Trophoblast cell (in vitro differentiated cells and primary cell): ENCODE data around the gene TMEM132C.

Experiments
- DNase-seq, 2 donors: peaks; one replicate each; pipeline ENCODE4 v3.0.0-alpha.2; 2016
- H2AFZ ChIP-seq: 2 replicates; pipeline ENCODE4 v1.6.1; 2013; ENCODE audit warnings: low read length, moderate library complexity, mild to moderate bottlenecking; ENCODE audit not compliant: insufficient read depth, poor library complexity
- H2AK5ac ChIP-seq: 2 replicates; pipeline ENCODE4 v1.6.1; 2013; ENCODE audit warnings: mild to moderate bottlenecking, low read length
- H2BK120ac ChIP-seq: 2 replicates; pipeline ENCODE4 v1.6.1; 2013; ENCODE audit warnings: low read length, mild to moderate bottlenecking, moderate library complexity; ENCODE audit not compliant: insufficient read depth, poor library complexity
- H2BK12ac ChIP-seq: 2 replicates; pipeline ENCODE4 v1.6.1; 2013; ENCODE audit warnings: mild to moderate bottlenecking, low read length, moderate library complexity
- H2BK5ac ChIP-seq: 2 replicates; pipeline ENCODE4 v1.6.1; 2013; ENCODE audit warnings: low read length, low read depth, moderate library complexity, mild to moderate bottlenecking; ENCODE audit not compliant: poor library complexity
- H3K14ac ChIP-seq: 2 replicates; pipeline ENCODE4 v1.6.1; 2013; ENCODE audit warnings: mild to moderate bottlenecking, low read length
- H3K18ac ChIP-seq: 2 replicates; pipeline ENCODE4 v1.6.1; 2013; ENCODE audit warnings: mild to moderate bottlenecking, low read length
- H3K23ac ChIP-seq: 2 replicates; pipeline ENCODE4 v1.6.1; 2013; ENCODE audit warnings: low read length
- H3K27ac ChIP-seq: 2 replicates; pipeline ENCODE4 v1.5.1; 2013; ENCODE audit warnings: low read depth, mild to moderate bottlenecking, inconsistent platforms, low read length, moderate library complexity
- H3K27me3 ChIP-seq: 2 replicates; pipeline ENCODE4 v1.6.1; 2013; ENCODE audit warnings: inconsistent platforms, mild to moderate bottlenecking, low read length, moderate library complexity; ENCODE audit not compliant: insufficient read depth
- H3K36me3 ChIP-seq, 2 experiments: 1 replicate in 1 of 2; 2 replicates in 1 of 2; pipeline ENCODE4 v1.6.1; 2013; ENCODE audit warnings: low read length in 2 of 2, mild to moderate bottlenecking in 2 of 2, moderate library complexity in 1 of 2; ENCODE audit not compliant: insufficient read depth in 2 of 2, control insufficient read depth in 1 of 2
- H3K4ac ChIP-seq: 2 replicates; pipeline ENCODE4 v1.6.1; 2013; ENCODE audit warnings: low read depth, mild to moderate bottlenecking, low read length, moderate library complexity
- H3K4me1 ChIP-seq, 2 experiments: 1 replicate in 1 of 2; 2 replicates in 1 of 2; pipeline ENCODE4 v1.6.1; 2013; ENCODE audit warnings: low read length in 2 of 2, mild to moderate bottlenecking in 2 of 2, moderate library complexity in 1 of 2; ENCODE audit not compliant: insufficient read depth in 2 of 2, control insufficient read depth in 1 of 2
- H3K4me2 ChIP-seq: 2 replicates; pipeline ENCODE4 v1.6.1; 2013; ENCODE audit warnings: inconsistent platforms, mild to moderate bottlenecking, low read length, moderate library complexity
- H3K4me3 ChIP-seq: 2 replicates; pipeline ENCODE4 v1.5.1; 2013; ENCODE audit warnings: mild to moderate bottlenecking, low read depth, low read length, inconsistent platforms
- H3K79me1 ChIP-seq: one replicate; pipeline ENCODE4 v1.6.1; 2013; ENCODE audit warnings: low read length
- H3K79me2 ChIP-seq: 2 replicates; pipeline ENCODE4 v1.6.1; 2013; ENCODE audit warnings: low read length, mild to moderate bottlenecking; ENCODE audit not compliant: control insufficient read depth, insufficient read depth, poor library complexity
- H3K9ac ChIP-seq: 2 replicates; pipeline ENCODE4 v1.6.1; 2013; ENCODE audit warnings: mild to moderate bottlenecking, low read length
- H3K9me3 ChIP-seq: 2 replicates; pipeline ENCODE4 v1.6.1; 2013; ENCODE audit warnings: low read depth, mild to moderate bottlenecking, control low read depth, inconsistent platforms, low read length; ENCODE audit not compliant: insufficient read depth
- H4K12ac ChIP-seq: 2 replicates; pipeline ENCODE4 v1.6.1; 2013; ENCODE audit warnings: low read depth, mild to moderate bottlenecking, low read length, moderate library complexity
- H4K8ac ChIP-seq: 2 replicates; pipeline ENCODE4 v1.6.1; 2013; ENCODE audit warnings: low read depth, mild to moderate bottlenecking, low read length, moderate library complexity
- H4K91ac ChIP-seq: one replicate; pipeline ENCODE4 v1.6.1; 2013; ENCODE audit warnings: low read depth, mild to moderate bottlenecking, low read length, moderate library complexity
- WGBS: extraction: QIAGEN DNeasy Blood & Tissue Kit; methylation state at CpG from one replicate; pipeline ENCODE4 v1.1.7; 2013; ENCODE audit warnings: missing lambda C conversion rate; ENCODE audit not compliant: insufficient read length, insufficient coverage; ENCODE audit errors: extremely low coverage; 5-methylcytosine and 5-hydroxymethylcytosine counted together

TMEM132C gene

DNA sequence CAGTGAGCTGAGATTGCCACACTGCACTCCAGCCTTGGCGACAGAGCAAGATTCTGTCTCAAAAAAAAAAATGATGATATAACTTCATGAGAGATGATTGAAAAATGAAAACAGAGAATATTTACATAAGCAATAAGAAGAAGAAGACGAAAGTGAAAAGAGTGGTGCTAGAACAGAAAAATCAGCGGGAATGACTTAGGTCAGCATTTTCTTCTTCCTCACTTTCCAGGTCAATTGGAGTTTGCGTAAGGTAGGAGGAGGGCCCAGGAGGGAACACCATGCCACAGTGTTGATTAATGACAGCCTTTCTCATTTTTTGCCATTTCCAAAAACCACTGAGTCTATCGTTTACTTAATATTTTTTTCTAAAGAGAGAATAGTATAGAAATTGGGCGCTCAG lies 356.8 kb downstream of the TMEM132C start:
- Histone ChIP-seq H3K18ac (no peak overlapping the region), H3K4me1 (no peaks in the 10 kb centered on the region), H3K79me2 (no peaks in the 10 kb centered on the region), H3K4me2 (no peak overlapping the region), H3K4me3 (no peak overlapping the region), H3K27me3 (no peaks in the 10 kb centered on the region), H4K91ac (no peak overlapping the region), H3K14ac (no peak overlapping the region), H3K23ac (no peak overlapping the region), H3K4ac (no peak overlapping the region), H2BK120ac (no peak overlapping the region), H2BK12ac (no peak overlapping the region), H2AK5ac (no peak overlapping the region), H2BK5ac (no peak overlapping the region), H3K27ac (no peak overlapping the region), H4K8ac (no peak overlapping the region), H3K9me3 (no peaks in the 10 kb centered on the region), H3K36me3 (no peaks in the 10 kb centered on the region), H3K9ac (no peak overlapping the region), H4K12ac (no peak overlapping the region), H2AFZ (no peak overlapping the region), H3K79me1 (no peaks in the 10 kb centered on the region)
- DNase-seq, result no peak
- no CpG with 5 or more reads among the region's 6 CpGs for WGBS

DNA sequence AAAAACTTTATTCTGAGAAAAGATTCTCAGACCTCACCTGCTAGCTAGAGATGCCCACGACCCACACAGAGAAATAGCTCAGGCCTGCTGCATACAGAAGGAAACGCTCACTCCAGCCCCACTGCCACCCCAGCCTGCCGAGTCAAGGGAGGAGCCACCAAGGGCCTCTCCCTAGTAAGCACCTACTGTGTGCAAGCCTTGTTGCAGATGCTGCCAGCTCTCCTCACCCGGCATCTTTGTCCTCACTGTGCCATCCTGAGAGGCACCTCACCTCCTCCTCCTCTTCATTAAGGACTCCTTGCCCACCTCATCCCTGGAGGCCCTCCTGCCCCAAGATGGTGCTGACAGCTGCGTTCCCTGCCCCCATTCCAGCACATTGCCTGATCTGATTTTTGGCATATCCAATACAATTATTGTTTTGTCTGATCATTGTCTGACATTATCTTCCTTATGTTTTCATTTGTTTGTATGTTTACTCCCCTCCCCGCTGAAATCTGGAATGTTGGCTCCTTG lies 359.9 kb downstream of the TMEM132C start:
- no peaks in the 10 kb centered on the region for H3K9me3 ChIP-seq
- H3K36me3 ChIP-seq, result no peaks in the 10 kb centered on the region
- no peak overlapping the region for H3K23ac ChIP-seq
- no peak overlapping the region for H4K12ac ChIP-seq
- no peak for DNase-seq
- H2BK120ac ChIP-seq, result no peak overlapping the region
- no peak overlapping the region for H2BK12ac ChIP-seq
- H3K27me3 ChIP-seq, result no peaks in the 10 kb centered on the region
- no peaks in the 10 kb centered on the region for H3K79me1 ChIP-seq
- no peak overlapping the region for H3K9ac ChIP-seq
- H3K4ac ChIP-seq, result no peak overlapping the region
- no peak overlapping the region for H4K91ac ChIP-seq
- no peak overlapping the region for H2AFZ ChIP-seq
- no CpG with 5 or more reads among the region's 6 CpGs for WGBS
- no peak overlapping the region for H3K27ac ChIP-seq
- H2BK5ac ChIP-seq, result no peak overlapping the region
- H3K4me1 ChIP-seq, result no peaks in the 10 kb centered on the region
- H3K14ac ChIP-seq, result no peak overlapping the region
- H3K4me3 ChIP-seq, result no peak overlapping the region
- no peak overlapping the region for H2AK5ac ChIP-seq
- no peak overlapping the region for H4K8ac ChIP-seq
- H3K4me2 ChIP-seq, result no peak overlapping the region
- no peaks in the 10 kb centered on the region for H3K79me2 ChIP-seq
- H3K18ac ChIP-seq, result no peak overlapping the region

- Histone ChIP-seq H2BK120ac (no peak overlapping the region), H3K79me2 (no peaks in the 10 kb centered on the region), H3K9me3 (no peaks in the 10 kb centered on the region), H3K23ac (no peak overlapping the region), H2AK5ac (no peak overlapping the region), H3K27me3 (no peaks in the 10 kb centered on the region), H3K4ac (no peak overlapping the region), H3K4me1 (no peaks in the 10 kb centered on the region), H3K4me2 (no peak overlapping the region), H3K79me1 (no peaks in the 10 kb centered on the region), H4K12ac (no peak overlapping the region), H3K36me3 (no peaks in the 10 kb centered on the region), H4K91ac (no peak overlapping the region), H3K18ac (no peak overlapping the region), H3K27ac (no peak overlapping the region), H3K4me3 (peak overlapping the region; percentile 39), H3K14ac (no peak overlapping the region), H2BK5ac (no peak overlapping the region), H4K8ac (no peak overlapping the region), H2BK12ac (no peak overlapping the region), H2AFZ (no peak overlapping the region), H3K9ac (no peak overlapping the region)
- WGBS, result no CpG with 5 or more reads among the region's 9 CpGs
- no peak for DNase-seq
Observed at GRCh38 chr12:128627659-128628058, 360.7 kb downstream of the TMEM132C start.

DNA sequence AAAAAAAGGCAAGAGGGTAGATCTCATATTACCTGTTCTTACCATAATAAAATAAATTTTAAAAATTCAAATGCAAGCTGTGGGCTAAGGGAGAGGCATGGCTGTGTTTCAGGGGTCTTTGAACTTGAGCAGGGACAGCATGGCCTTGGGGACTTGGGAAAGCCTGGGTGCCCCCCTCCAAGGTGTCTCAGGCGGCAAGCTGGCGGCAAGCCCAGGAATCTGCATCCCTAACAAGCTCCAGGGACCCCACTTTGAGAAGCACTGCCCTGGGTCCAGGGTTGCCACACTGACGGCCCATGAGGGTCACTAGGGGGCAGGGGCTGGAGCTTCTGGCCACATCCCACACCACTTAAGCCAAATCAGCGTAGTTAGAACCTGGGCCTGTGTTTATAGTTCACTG lies 363.0 kb downstream of the TMEM132C start:
- H3K27ac ChIP-seq, result no peak overlapping the region
- no peak overlapping the region for H3K4me2 ChIP-seq
- no peak overlapping the region for H3K14ac ChIP-seq
- no peak overlapping the region for H4K8ac ChIP-seq
- H4K12ac ChIP-seq, result no peak overlapping the region
- H3K18ac ChIP-seq, result no peak overlapping the region
- DNase-seq, result no peak
- H3K4ac ChIP-seq, result no peak overlapping the region
- H3K4me3 ChIP-seq, result no peak overlapping the region
- peaks cover 3% of the 10 kb centered on the region for H3K9me3 ChIP-seq
- no peak overlapping the region for H2AFZ ChIP-seq
- H3K4me1 ChIP-seq, result no peaks in the 10 kb centered on the region
- H3K27me3 ChIP-seq, result no peaks in the 10 kb centered on the region
- H3K79me1 ChIP-seq, result no peaks in the 10 kb centered on the region
- no peaks in the 10 kb centered on the region for H3K79me2 ChIP-seq
- H4K91ac ChIP-seq, result no peak overlapping the region
- WGBS, result no CpG with 5 or more reads among the region's 4 CpGs
- H2BK120ac ChIP-seq, result no peak overlapping the region
- no peak overlapping the region for H2BK5ac ChIP-seq
- no peak overlapping the region for H3K23ac ChIP-seq
- no peaks in the 10 kb centered on the region for H3K36me3 ChIP-seq
- no peak overlapping the region for H3K9ac ChIP-seq
- H2AK5ac ChIP-seq, result no peak overlapping the region
- H2BK12ac ChIP-seq, result no peak overlapping the region
